ENCODE data around the gene BAZ2A. TPM values are rescaled to one million over a fixed set of nuclear protein-coding genes. Genes with fewer than 3 reads are reported as not detected.

The BAZ2A gene
- total RNA-seq, 1 donor from 2014 or later, result 105 TPM

- H3K9me3 Mint-ChIP-seq, result no peaks in the 10 kb centered on the region
- peak overlapping the region; percentile 22 for H3K4me3 Mint-ChIP-seq
- DNase-seq (ENCODE audit: low spot score in 2 of 2, unreplicated experiment in 2 of 2), result peak in 1 of 2 experiments; percentile 54
- H3K27me3 Mint-ChIP-seq (ENCODE audit: low read depth), result no peaks in the 10 kb centered on the region
- TF ChIP-seq CTCF (IDR thresholded peaks at IDR 0.05; ENCODE audit: unreplicated experiment), result no peak
- peaks cover 16% of the 10 kb centered on the region for H3K4me1 Mint-ChIP-seq
- H3K27ac Mint-ChIP-seq, result peak overlapping the region; percentile 82
- H3K36me3 Mint-ChIP-seq, result peaks cover 31% of the 10 kb centered on the region
These were observed 64.5 kb downstream of the BAZ2A start for GRCh38 chr12:56565510-56566101.

GRCh38 chr12:56551070-56551469 lies 79.1 kb downstream of the BAZ2A start:
- H3K27ac Mint-ChIP-seq, result no peak overlapping the region
- no peak for DNase-seq (ENCODE audit: low spot score in 2 of 2, unreplicated experiment in 2 of 2)
- no peaks in the 10 kb centered on the region for H3K9me3 Mint-ChIP-seq
- peaks cover 4% of the 10 kb centered on the region for H3K36me3 Mint-ChIP-seq
- no peak for TF ChIP-seq CTCF (IDR thresholded peaks at IDR 0.05; ENCODE audit: unreplicated experiment)
- no peaks in the 10 kb centered on the region for H3K27me3 Mint-ChIP-seq (ENCODE audit: low read depth)
- no peaks in the 10 kb centered on the region for H3K4me1 Mint-ChIP-seq
- H3K4me3 Mint-ChIP-seq, result no peak overlapping the region

GRCh38 chr12:56546680-56547079 lies 83.4 kb downstream of the BAZ2A start:
- no peak overlapping the region for H3K4me3 Mint-ChIP-seq
- no peaks in the 10 kb centered on the region for H3K9me3 Mint-ChIP-seq
- DNase-seq (ENCODE audit: low spot score in 2 of 2, unreplicated experiment in 2 of 2), result no peak
- peaks cover 12% of the 10 kb centered on the region for H3K36me3 Mint-ChIP-seq
- no peaks in the 10 kb centered on the region for H3K27me3 Mint-ChIP-seq (ENCODE audit: low read depth)
- no peaks in the 10 kb centered on the region for H3K4me1 Mint-ChIP-seq
- no peak for TF ChIP-seq CTCF (IDR thresholded peaks at IDR 0.05; ENCODE audit: unreplicated experiment)
- H3K27ac Mint-ChIP-seq, result no peak overlapping the region

Other genes starting within 250 kb of the BAZ2A start
- gene TIMELESS, start 180.9 kb downstream of the BAZ2A start, total RNA-seq, result 26.3 to 27.9 TPM (median 27.6 TPM) in 3 replicates
- gene MIP, start 175.7 kb downstream of the BAZ2A start, total RNA-seq, result not detected in 3 replicates
- gene SPRYD4, start 161.7 kb downstream of the BAZ2A start, total RNA-seq, result 5.7 to 6.0 TPM (median 5.7 TPM) in 3 replicates
- 2.2 to 2.9 TPM (median 2.9 TPM) in 3 replicates for gene GLS2, start 142.2 kb downstream of the BAZ2A start, total RNA-seq
- gene RBMS2, start 108.5 kb downstream of the BAZ2A start, total RNA-seq, result 78.0 to 89.3 TPM (median 84.3 TPM) in 3 replicates
- 361 to 391 TPM (median 387 TPM) in 3 replicates for gene ATP5F1B, start 15.7 kb upstream of the BAZ2A start, total RNA-seq
- gene PTGES3, start 58.0 kb upstream of the BAZ2A start, total RNA-seq, result 155 to 161 TPM (median 157 TPM) in 3 replicates
- gene NACA, start 95.0 kb upstream of the BAZ2A start, total RNA-seq, result 919 to 987 TPM (median 980 TPM) in 3 replicates
- gene PRIM1, start 122.0 kb upstream of the BAZ2A start, total RNA-seq, result 13.0 to 13.2 TPM (median 13.2 TPM) in 3 replicates
- 0.22 to 0.36 TPM (median 0.27 TPM) in 3 replicates for gene HSD17B6, start 133.0 kb upstream of the BAZ2A start, total RNA-seq